ENCODE measurements around the gene SMARCAL1.

The SMARCAL1 gene

GRCh38 chr2:216385478-216385877 is 26.8 kb upstream of the SMARCAL1 start:
- Histone ChIP-seq H3K9me2 (replicated peaks; ENCODE audit: insufficient read depth, low read length) (no peaks in the 10 kb centered on the region), H3K4me3 (ENCODE audit: low read length) (no peak overlapping the region), H3K4me1 (ENCODE audit: low read length) (no peaks in the 10 kb centered on the region), H3K9me3 (replicated peaks; ENCODE audit: insufficient read depth, low read length) (no peaks in the 10 kb centered on the region), H3K36me3 (replicated peaks; ENCODE audit: insufficient read depth, low read length) (no peaks in the 10 kb centered on the region), H3K9ac (ENCODE audit: low read length) (no peak overlapping the region), H2AFZ (ENCODE audit: low read length) (no peak overlapping the region), H4K20me1 (ENCODE audit: insufficient read depth, low read length) (no peaks in the 10 kb centered on the region), H3F3A (ENCODE audit: insufficient read depth, low read length) (no peaks in the 10 kb centered on the region), H3K27ac (ENCODE audit: low read length) (no peak overlapping the region), H3K27me3 (replicated peaks; ENCODE audit: insufficient read depth, low read length) (no peaks in the 10 kb centered on the region), H3K4me2 (ENCODE audit: low read depth, low read length) (no peak overlapping the region), H3K79me2 (ENCODE audit: low read length) (no peaks in the 10 kb centered on the region)
- no peak for DNase-seq
- TF ChIP-seq, protein P1, sequence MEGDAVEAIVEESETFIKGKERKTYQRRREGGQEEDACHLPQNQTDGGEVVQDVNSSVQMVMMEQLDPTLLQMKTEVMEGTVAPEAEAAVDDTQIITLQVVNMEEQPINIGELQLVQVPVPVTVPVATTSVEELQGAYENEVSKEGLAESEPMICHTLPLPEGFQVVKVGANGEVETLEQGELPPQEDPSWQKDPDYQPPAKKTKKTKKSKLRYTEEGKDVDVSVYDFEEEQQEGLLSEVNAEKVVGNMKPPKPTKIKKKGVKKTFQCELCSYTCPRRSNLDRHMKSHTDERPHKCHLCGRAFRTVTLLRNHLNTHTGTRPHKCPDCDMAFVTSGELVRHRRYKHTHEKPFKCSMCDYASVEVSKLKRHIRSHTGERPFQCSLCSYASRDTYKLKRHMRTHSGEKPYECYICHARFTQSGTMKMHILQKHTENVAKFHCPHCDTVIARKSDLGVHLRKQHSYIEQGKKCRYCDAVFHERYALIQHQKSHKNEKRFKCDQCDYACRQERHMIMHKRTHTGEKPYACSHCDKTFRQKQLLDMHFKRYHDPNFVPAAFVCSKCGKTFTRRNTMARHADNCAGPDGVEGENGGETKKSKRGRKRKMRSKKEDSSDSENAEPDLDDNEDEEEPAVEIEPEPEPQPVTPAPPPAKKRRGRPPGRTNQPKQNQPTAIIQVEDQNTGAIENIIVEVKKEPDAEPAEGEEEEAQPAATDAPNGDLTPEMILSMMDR (IDR thresholded peaks at IDR 0.05; ENCODE audit: low read length), result no peak
- TF ChIP-seq EZH2phosphoT487 (IDR thresholded peaks at IDR 0.05; ENCODE audit: low read length), result no peak
- no peak for TF ChIP-seq EZH2 (optimal IDR thresholded peaks at IDR 0.05; ENCODE audit: low read depth, low read length)

- Histone ChIP-seq H3K79me2 (ENCODE audit: low read length) (no peaks in the 10 kb centered on the region), H3K9ac (ENCODE audit: low read length) (no peak overlapping the region), H3K9me3 (replicated peaks; ENCODE audit: insufficient read depth, low read length) (no peaks in the 10 kb centered on the region), H3K36me3 (replicated peaks; ENCODE audit: insufficient read depth, low read length) (no peaks in the 10 kb centered on the region), H3K9me2 (replicated peaks; ENCODE audit: insufficient read depth, low read length) (no peaks in the 10 kb centered on the region), H3F3A (ENCODE audit: insufficient read depth, low read length) (no peaks in the 10 kb centered on the region), H2AFZ (ENCODE audit: low read length) (no peak overlapping the region), H3K4me1 (ENCODE audit: low read length) (no peaks in the 10 kb centered on the region), H3K4me2 (ENCODE audit: low read depth, low read length) (no peak overlapping the region), H3K4me3 (ENCODE audit: low read length) (no peak overlapping the region), H3K27me3 (replicated peaks; ENCODE audit: insufficient read depth, low read length) (no peaks in the 10 kb centered on the region), H4K20me1 (ENCODE audit: insufficient read depth, low read length) (no peaks in the 10 kb centered on the region), H3K27ac (ENCODE audit: low read length) (no peak overlapping the region)
- no peak for DNase-seq
- TF ChIP-seq EZH2 (optimal IDR thresholded peaks at IDR 0.05; ENCODE audit: low read depth, low read length) (no peak), EZH2phosphoT487 (IDR thresholded peaks at IDR 0.05; ENCODE audit: low read length) (no peak)
- TF ChIP-seq, protein P1 (IDR thresholded peaks at IDR 0.05; ENCODE audit: low read length), result no peak
Measured at GRCh38 chr2:216387262-216387661, 25.0 kb upstream of the SMARCAL1 start.

GRCh38 chr2:216388046-216388884 is 24.0 kb upstream of the SMARCAL1 start:
- Histone ChIP-seq H3K27ac (ENCODE audit: low read length) (no peak overlapping the region), H3K4me3 (ENCODE audit: low read length) (no peak overlapping the region), H3K4me2 (ENCODE audit: low read depth, low read length) (no peak overlapping the region), H3K4me1 (ENCODE audit: low read length) (no peaks in the 10 kb centered on the region), H3K9ac (ENCODE audit: low read length) (no peak overlapping the region), H3K36me3 (replicated peaks; ENCODE audit: insufficient read depth, low read length) (no peaks in the 10 kb centered on the region), H3F3A (ENCODE audit: insufficient read depth, low read length) (no peaks in the 10 kb centered on the region), H4K20me1 (ENCODE audit: insufficient read depth, low read length) (no peaks in the 10 kb centered on the region), H2AFZ (ENCODE audit: low read length) (no peak overlapping the region), H3K9me2 (replicated peaks; ENCODE audit: insufficient read depth, low read length) (no peaks in the 10 kb centered on the region), H3K79me2 (ENCODE audit: low read length) (no peaks in the 10 kb centered on the region), H3K9me3 (replicated peaks; ENCODE audit: insufficient read depth, low read length) (no peaks in the 10 kb centered on the region), H3K27me3 (replicated peaks; ENCODE audit: insufficient read depth, low read length) (no peaks in the 10 kb centered on the region)
- TF ChIP-seq, protein P1 (IDR thresholded peaks at IDR 0.05; ENCODE audit: low read length), result no peak
- no peak for DNase-seq
